Measurements from ENCODE around the gene INPP5D.

GRCh38 chr2:233085839-233086150 is 25.7 kb downstream of the INPP5D start:
- no peak for TF ChIP-seq CTCF (IDR thresholded peaks at IDR 0.05)
- no peak for TF ChIP-seq POLR2AphosphoS5 (IDR thresholded peaks at IDR 0.05)
- no peak for TF ChIP-seq POLR2A (IDR thresholded peaks at IDR 0.05)
